HCT116 (cell line): ENCODE measurements around the gene PXMP2. TPM values are rescaled to one million over a fixed set of nuclear protein-coding genes. Genes with fewer than 3 reads are reported as not detected.

Experiments used
- ATAC-seq: fragments of 200-7000 bp; cut with Tn5 transposase; 2 replicates; pipeline ENCODE4 v1.9.1; 2020; ENCODE audit warnings: mild to moderate bottlenecking, moderate library complexity
- BruUV-seq: library from RNA; stranded (reverse); fragments of 400-500 nt; replicated peaks from 2 replicates; lab custom pipeline; 2021; lab: Mats Ljungman, UMichigan
- CTCF ChIA-PET: fragments of 300-600 bp; sonication (Branson Sonifier 250); formaldehyde crosslinking; loops from one replicate; lab custom pipeline; 2021; ENCODE audit warnings: antibody characterized with exemption; lab: Charles Lee
- POLR2A ChIA-PET: fragments of 300-600, 350-600 bp; sonication (Branson Sonifier 250); formaldehyde crosslinking; loops from one replicate; lab custom pipeline; 2021; ENCODE audit warnings: antibody characterized with exemption; lab: Charles Lee
- RAD21 ChIA-PET, 2 experiments: fragments of 300-600 bp; sonication (Branson Sonifier 250); formaldehyde crosslinking; loops; one replicate each; lab custom pipeline; 2023; ENCODE audit warnings: low total read pairs in 2 of 2; ENCODE audit not compliant: uncharacterized antibody in 2 of 2, unreplicated experiment in 2 of 2, low non-redundant PET in 1 of 2; lab: Charles Lee
- DNase-seq: peaks from one replicate; pipeline ENCODE4 v3.0.0-alpha.2; 2010; ENCODE audit warnings: low read depth, low spot score
- H2AFZ ChIP-seq: fragments of 200-600 bp; shearing (Covaris generic), sonication (generic); 2 replicates; pipeline ENCODE4 v1.6.1; 2017; ENCODE audit warnings: low read depth, mixed run types, mixed read lengths, antibody characterized with exemption, low read length; ENCODE audit not compliant: poor library complexity, severe bottlenecking
- H3K27ac ChIP-seq: 2 replicates; pipeline ENCODE4 v1.5.1; 2012; ENCODE audit warnings: low read depth, low read length
- H3K27me3 ChIP-seq: fragments of 200-600 bp; sonication (generic); 2 replicates; pipeline ENCODE4 v1.6.1; 2016; ENCODE audit warnings: mixed run types, low read length, mixed read lengths; ENCODE audit not compliant: insufficient read depth
- H3K36me3 ChIP-seq, 2 experiments: fragments of 200-500 bp in 1 of 2; fragments of 200-600 bp in 1 of 2; sonication (Bioruptor generic) in 1 of 2; sonication (generic) in 1 of 2; 2 replicates each; pipeline versions ENCODE4 v1.5.1 to v1.6.1; 2014 to 2016; ENCODE audit warnings: low read length in 2 of 2, inconsistent platforms in 1 of 2, mixed read lengths in 1 of 2, mixed run types in 1 of 2; ENCODE audit not compliant: insufficient read depth in 2 of 2, control insufficient read depth in 1 of 2
- H3K4me1 ChIP-seq, 2 experiments: fragments of 200-600 bp in 1 of 2; sonication (generic) in 1 of 2; 2 replicates each; pipeline versions ENCODE4 v1.5.1 to v1.6.1; 2012 to 2017; ENCODE audit warnings: low read length in 2 of 2, inconsistent platforms in 1 of 2, mild to moderate bottlenecking in 1 of 2, mixed read lengths in 1 of 2, mixed run types in 1 of 2, moderate library complexity in 1 of 2; ENCODE audit not compliant: insufficient read depth in 2 of 2, control insufficient read depth in 1 of 2
- H3K4me2 ChIP-seq: fragments of 200-600 bp; sonication (generic); 2 replicates; pipeline ENCODE4 v1.6.1; 2017; ENCODE audit warnings: mixed run types, low read length, mixed read lengths
- H3K4me3 ChIP-seq, 2 experiments: fragments of 200-600 bp in 1 of 2; sonication (generic) in 1 of 2; replicated peaks in 1 of 2; 2 replicates each; pipeline ENCODE4 v1.5.1; 2011 to 2016; ENCODE audit warnings: low read length in 2 of 2, control low read depth in 1 of 2, low read depth in 1 of 2, mild to moderate bottlenecking in 1 of 2, mixed read lengths in 1 of 2, mixed run types in 1 of 2
- H3K79me2 ChIP-seq: fragments of 200-600 bp; sonication (generic); 2 replicates; pipeline ENCODE4 v1.6.1; 2017; ENCODE audit warnings: mild to moderate bottlenecking, mixed run types, low read length, moderate library complexity, mixed read lengths; ENCODE audit not compliant: insufficient read depth
- H3K9ac ChIP-seq: fragments of 200-600 bp; sonication (generic); 2 replicates; pipeline ENCODE4 v1.6.1; 2016; ENCODE audit warnings: low read length, mixed read lengths
- H3K9me2 ChIP-seq: fragments of 200-600 bp; sonication (generic), shearing (Covaris generic); 2 replicates; pipeline ENCODE4 v1.6.1; 2017; ENCODE audit warnings: mixed run types, mild to moderate bottlenecking, moderate library complexity; ENCODE audit not compliant: insufficient read depth
- H3K9me3 ChIP-seq, 2 experiments: fragments of 200-500 bp in 1 of 2; fragments of 200-600 bp in 1 of 2; sonication (Bioruptor generic) in 1 of 2; sonication (generic) in 1 of 2; 2 replicates each; pipeline ENCODE4 v1.6.1; 2014 to 2017; ENCODE audit warnings: low read length in 2 of 2, mixed read lengths in 2 of 2, inconsistent platforms in 1 of 2, low read depth in 1 of 2, mild to moderate bottlenecking in 1 of 2, mixed run types in 1 of 2, moderate library complexity in 1 of 2; ENCODE audit not compliant: control insufficient read depth in 1 of 2, insufficient read depth in 1 of 2
- H4K20me1 ChIP-seq: fragments of 200-600 bp; sonication (generic), shearing (Covaris generic); 2 replicates; pipeline ENCODE4 v1.6.1; 2017; ENCODE audit warnings: mixed run types, mild to moderate bottlenecking, moderate library complexity; ENCODE audit not compliant: insufficient read depth
- CEBPB ChIP-seq: IDR thresholded peaks from 2 replicates; pipeline ENCODE4 v1.6.1; 2012; ENCODE audit warnings: low read depth
- EGR1 ChIP-seq: IDR thresholded peaks from 2 replicates; pipeline ENCODE4 v1.6.1; 2012; ENCODE audit warnings: low read depth
- ELF1 ChIP-seq: IDR thresholded peaks from 2 replicates; pipeline ENCODE4 v1.6.1; 2012; ENCODE audit warnings: low read depth, borderline replicate concordance
- EZH2 ChIP-seq: fragments of 200-600 bp; sonication (generic); IDR thresholded peaks from 2 replicates; pipeline ENCODE4 v1.6.1; 2017; ENCODE audit warnings: antibody characterized with exemption, mixed run types
- FOSL1 ChIP-seq: IDR thresholded peaks from 2 replicates; pipeline ENCODE4 v1.6.1; 2012; ENCODE audit warnings: low read depth
- POLR2A ChIP-seq: IDR thresholded peaks from 2 replicates; pipeline ENCODE4 v1.7.0; 2011; ENCODE audit warnings: borderline replicate concordance; ENCODE audit not compliant: insufficient read depth, insufficient read length; ENCODE audit errors: extremely low read depth
- POLR2AphosphoS5 ChIP-seq: IDR thresholded peaks from 2 replicates; pipeline ENCODE4 v1.6.1; 2011; ENCODE audit warnings: mild to moderate bottlenecking, low read depth, low read length, moderate library complexity
- RAD21 ChIP-seq: IDR thresholded peaks from 2 replicates; pipeline ENCODE4 v1.6.1; 2012; ENCODE audit warnings: low read depth, mild to moderate bottlenecking
- SIN3A ChIP-seq: IDR thresholded peaks from 2 replicates; pipeline ENCODE4 v1.6.1; 2012; ENCODE audit warnings: low read depth
- SP1 ChIP-seq: IDR thresholded peaks from 2 replicates; pipeline ENCODE4 v1.6.1; 2012; ENCODE audit warnings: low read depth
- SRF ChIP-seq: IDR thresholded peaks from 2 replicates; pipeline ENCODE4 v1.6.1; 2012; ENCODE audit warnings: low read depth
- TCF7L2 ChIP-seq: IDR thresholded peaks from 2 replicates; pipeline ENCODE4 v1.7.0; 2011; ENCODE audit warnings: borderline replicate concordance, inconsistent platforms; ENCODE audit not compliant: insufficient read depth, insufficient read length; ENCODE audit errors: extremely low read depth
- YY1 ChIP-seq: IDR thresholded peaks from 2 replicates; pipeline ENCODE4 v1.6.1; 2011; ENCODE audit warnings: low read length, low read depth, moderate library complexity, mild to moderate bottlenecking; ENCODE audit not compliant: insufficient replicate concordance; ENCODE audit errors: extremely low read depth
- intact Hi-C: fragments of 100-400 bp; cut with micrococcal nuclease; formaldehyde crosslinking; loops from 2 replicates; pipeline ENCODE4 v1.10.0; 2022
- total RNA-seq: library from RNA; stranded (reverse); gene quantifications from one replicate; pipeline ENCODE4 v1.2.1, GENCODE V29; 2021; ENCODE audit not compliant: unreplicated experiment
- TF ChIP-seq, protein P1 (sequence below): IDR thresholded peaks from 2 replicates; pipeline ENCODE4 v1.6.1; 2012; ENCODE audit warnings: low read depth
- TF ChIP-seq, protein P2 (sequence below): IDR thresholded peaks from 2 replicates; pipeline ENCODE4 v1.6.1; 2011; ENCODE audit warnings: mild to moderate bottlenecking, low read length, moderate library complexity; ENCODE audit not compliant: insufficient replicate concordance; ENCODE audit errors: extremely low read depth

Gene PXMP2
- total RNA-seq, 1 experiment from 2014 or later = 30.9 TPM

DNA sequence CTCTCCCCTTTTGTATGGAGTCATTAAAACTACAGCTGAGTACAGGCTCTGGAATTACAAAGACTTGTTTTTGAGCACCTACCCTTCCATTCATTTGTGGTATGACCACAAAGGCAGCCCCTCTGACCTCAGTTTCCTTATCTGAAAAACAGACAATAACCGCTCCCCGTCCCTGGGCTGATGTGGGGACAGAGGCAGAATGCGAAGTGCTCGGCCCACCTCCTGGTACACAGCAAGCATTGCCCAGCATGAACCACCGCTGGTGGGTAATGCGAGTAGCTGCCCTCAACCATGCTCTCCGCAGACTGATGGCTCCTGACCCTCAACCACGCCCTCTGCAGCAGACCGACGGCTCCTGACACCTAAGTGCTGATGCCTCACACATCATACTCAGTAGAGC is 46.5 kb upstream of the PXMP2 start (continued):
- TF ChIP-seq, protein P1, sequence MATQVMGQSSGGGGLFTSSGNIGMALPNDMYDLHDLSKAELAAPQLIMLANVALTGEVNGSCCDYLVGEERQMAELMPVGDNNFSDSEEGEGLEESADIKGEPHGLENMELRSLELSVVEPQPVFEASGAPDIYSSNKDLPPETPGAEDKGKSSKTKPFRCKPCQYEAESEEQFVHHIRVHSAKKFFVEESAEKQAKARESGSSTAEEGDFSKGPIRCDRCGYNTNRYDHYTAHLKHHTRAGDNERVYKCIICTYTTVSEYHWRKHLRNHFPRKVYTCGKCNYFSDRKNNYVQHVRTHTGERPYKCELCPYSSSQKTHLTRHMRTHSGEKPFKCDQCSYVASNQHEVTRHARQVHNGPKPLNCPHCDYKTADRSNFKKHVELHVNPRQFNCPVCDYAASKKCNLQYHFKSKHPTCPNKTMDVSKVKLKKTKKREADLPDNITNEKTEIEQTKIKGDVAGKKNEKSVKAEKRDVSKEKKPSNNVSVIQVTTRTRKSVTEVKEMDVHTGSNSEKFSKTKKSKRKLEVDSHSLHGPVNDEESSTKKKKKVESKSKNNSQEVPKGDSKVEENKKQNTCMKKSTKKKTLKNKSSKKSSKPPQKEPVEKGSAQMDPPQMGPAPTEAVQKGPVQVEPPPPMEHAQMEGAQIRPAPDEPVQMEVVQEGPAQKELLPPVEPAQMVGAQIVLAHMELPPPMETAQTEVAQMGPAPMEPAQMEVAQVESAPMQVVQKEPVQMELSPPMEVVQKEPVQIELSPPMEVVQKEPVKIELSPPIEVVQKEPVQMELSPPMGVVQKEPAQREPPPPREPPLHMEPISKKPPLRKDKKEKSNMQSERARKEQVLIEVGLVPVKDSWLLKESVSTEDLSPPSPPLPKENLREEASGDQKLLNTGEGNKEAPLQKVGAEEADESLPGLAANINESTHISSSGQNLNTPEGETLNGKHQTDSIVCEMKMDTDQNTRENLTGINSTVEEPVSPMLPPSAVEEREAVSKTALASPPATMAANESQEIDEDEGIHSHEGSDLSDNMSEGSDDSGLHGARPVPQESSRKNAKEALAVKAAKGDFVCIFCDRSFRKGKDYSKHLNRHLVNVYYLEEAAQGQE = no peak
- TF ChIP-seq RAD21 = no peak
- no peak for TF ChIP-seq SRF
- TF ChIP-seq POLR2AphosphoS5 = no peak
- TF ChIP-seq, protein P2, sequence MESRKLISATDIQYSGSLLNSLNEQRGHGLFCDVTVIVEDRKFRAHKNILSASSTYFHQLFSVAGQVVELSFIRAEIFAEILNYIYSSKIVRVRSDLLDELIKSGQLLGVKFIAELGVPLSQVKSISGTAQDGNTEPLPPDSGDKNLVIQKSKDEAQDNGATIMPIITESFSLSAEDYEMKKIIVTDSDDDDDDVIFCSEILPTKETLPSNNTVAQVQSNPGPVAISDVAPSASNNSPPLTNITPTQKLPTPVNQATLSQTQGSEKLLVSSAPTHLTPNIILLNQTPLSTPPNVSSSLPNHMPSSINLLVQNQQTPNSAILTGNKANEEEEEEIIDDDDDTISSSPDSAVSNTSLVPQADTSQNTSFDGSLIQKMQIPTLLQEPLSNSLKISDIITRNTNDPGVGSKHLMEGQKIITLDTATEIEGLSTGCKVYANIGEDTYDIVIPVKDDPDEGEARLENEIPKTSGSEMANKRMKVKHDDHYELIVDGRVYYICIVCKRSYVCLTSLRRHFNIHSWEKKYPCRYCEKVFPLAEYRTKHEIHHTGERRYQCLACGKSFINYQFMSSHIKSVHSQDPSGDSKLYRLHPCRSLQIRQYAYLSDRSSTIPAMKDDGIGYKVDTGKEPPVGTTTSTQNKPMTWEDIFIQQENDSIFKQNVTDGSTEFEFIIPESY = no peak
- no peak for TF ChIP-seq EGR1
- TF ChIP-seq, all 23 proteins: peak for 0

DNA sequence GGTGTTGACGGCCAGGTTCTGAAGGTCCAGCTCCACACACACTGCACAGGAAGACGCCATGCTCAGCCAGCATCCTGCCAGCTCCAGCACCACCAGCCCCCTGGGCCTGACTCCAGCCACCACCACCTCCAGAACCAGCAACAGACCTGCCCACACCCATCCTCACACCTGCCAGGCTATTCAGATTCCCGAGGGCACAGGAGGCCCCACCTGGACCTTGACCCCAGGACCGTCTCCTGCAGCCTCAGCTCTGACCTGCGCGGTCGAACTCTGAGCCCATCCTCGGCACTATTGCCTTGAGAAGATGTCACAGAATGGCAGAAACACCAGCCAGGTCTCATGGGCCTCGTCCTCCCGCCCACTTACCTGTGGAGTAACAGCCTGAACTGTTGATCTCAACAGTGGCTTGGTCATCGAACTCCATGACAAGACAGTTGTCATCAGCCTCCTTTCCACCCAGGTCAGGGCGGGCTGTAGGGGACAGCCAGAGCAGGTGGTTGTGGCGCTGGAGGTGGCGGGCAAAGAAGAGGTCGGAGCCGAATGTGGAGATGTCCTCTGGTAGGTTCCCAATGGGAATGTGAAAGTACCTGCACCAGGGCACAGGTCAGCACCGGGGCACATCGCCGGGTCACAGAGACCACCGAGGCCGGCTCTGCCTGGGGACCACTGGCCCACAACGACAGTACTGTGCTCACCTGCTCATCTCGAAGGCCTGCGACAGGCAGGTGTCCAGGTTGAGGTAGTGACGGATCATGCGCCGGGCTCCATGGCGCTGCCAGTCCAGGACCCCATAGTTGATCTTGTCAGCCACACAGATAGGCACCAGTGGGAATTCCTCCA is 45.4 kb upstream of the PXMP2 start:
- no peaks in the 10 kb centered on the region for H3K9me2 ChIP-seq
- intact Hi-C loops = no loop called here
- TF ChIP-seq SRF (no peak), ELF1 (no peak), SIN3A (no peak), SP1 (no peak), CEBPB (no peak), RAD21 (no peak), YY1 (no peak), TCF7L2 (no peak), EZH2 (no peak), POLR2A (no peak), FOSL1 (no peak), EGR1 (no peak)
- TF ChIP-seq, protein P1 = no peak

More for the DNA sequence above, 45.4 kb upstream of the PXMP2 start:
- no peak overlapping the region for H3K9ac ChIP-seq
- H4K20me1 ChIP-seq = no peaks in the 10 kb centered on the region
- no peak overlapping the region for H3K4me3 ChIP-seq
- ChIA-PET POLR2A (no interaction called here), RAD21 (no interaction called here), CTCF (no interaction called here)
- H3K27me3 ChIP-seq = no peaks in the 10 kb centered on the region
- no peaks in the 10 kb centered on the region for H3K9me3 ChIP-seq
- H3K4me2 ChIP-seq = no peak overlapping the region
- no peak overlapping the region for H3K27ac ChIP-seq
- H3K4me1 ChIP-seq = no peaks in the 10 kb centered on the region
- DNase-seq = no peak
- BruUV-seq = TSS peak; percentile 32
- peaks cover 32 to 49% of the 10 kb centered on the region in 2 experiments; a peak in 3 of 4 replicates for H3K36me3 ChIP-seq
- H2AFZ ChIP-seq = no peak overlapping the region
- no peaks in the 10 kb centered on the region for H3K79me2 ChIP-seq
- no peak for ATAC-seq
